DMS53 (cell line): ENCODE data around the gene YTHDF2.
"Not testable (repeated sequence)": the region's sequence is repeated elsewhere in the genome, so short reads cannot be mapped to it uniquely, and the experiment has no call there.

Experiments
- DNase-seq: peaks from one replicate; lab custom pipeline; 2025; lab: John Stamatoyannopoulos, UW

The YTHDF2 gene

DNA sequence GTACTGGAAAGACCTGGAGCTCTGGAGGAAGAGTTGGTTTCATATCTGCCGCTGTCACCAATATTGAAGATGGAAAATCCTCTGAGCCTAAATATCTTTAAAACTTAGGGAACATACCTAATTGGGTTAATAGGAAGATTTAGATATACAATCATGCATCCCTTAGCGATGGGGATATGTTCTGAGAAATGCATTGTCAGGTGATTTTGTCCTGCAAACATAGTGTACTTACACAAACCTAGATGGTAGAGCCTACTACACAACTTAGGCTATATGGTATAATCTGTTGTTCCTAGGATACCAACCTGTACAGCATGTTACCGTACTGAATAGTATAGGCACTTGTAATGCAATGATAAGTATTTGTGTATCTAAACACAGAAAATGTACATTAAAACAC is 22.5 kb downstream of the YTHDF2 start:
- no peak for DNase-seq

- DNase-seq = no peak
Measured at GRCh38 chr1:28761189-28761588, 24.4 kb downstream of the YTHDF2 start.

DNA sequence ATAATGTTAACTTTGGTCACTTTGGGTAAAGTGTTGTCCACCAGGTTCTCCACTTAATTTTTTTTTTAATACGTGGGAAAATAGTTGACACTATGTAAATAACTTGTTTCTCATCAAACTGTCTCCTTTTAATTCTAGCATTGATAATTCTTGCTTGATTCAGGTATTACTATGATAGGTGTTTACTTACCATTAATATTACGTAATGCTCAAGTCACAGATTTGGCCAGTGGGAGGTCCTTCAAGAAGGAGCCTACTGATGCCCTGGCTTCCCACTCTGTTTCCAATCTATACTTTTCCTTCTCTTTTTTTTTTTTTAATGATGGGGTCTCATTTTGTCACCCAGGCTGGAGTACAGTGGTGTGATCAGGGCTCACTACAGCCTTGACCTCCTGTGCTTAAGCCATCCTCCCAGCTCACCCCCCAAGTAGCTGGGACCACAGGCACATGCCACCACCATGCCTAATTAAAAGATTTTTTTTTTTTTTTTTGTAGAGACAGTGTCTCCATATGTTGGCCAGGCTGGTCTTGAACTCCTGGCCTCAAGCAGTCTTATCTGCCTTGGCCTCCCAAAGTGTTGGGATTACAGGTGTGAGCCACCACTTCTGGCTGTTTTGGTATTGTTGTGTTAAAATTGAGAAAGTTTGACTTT is 29.9 kb downstream of the YTHDF2 start:
- DNase-seq = no peak

- DNase-seq = no peak
Measured at GRCh38 chr1:28770601-28771165, 33.9 kb downstream of the YTHDF2 start.

- DNase-seq = not testable (repeated sequence)
Measured at GRCh38 chr1:28771921-28772320, 35.2 kb downstream of the YTHDF2 start.

GRCh38 chr1:28773105-28773504 is 36.4 kb downstream of the YTHDF2 start:
- DNase-seq = no peak

DNA sequence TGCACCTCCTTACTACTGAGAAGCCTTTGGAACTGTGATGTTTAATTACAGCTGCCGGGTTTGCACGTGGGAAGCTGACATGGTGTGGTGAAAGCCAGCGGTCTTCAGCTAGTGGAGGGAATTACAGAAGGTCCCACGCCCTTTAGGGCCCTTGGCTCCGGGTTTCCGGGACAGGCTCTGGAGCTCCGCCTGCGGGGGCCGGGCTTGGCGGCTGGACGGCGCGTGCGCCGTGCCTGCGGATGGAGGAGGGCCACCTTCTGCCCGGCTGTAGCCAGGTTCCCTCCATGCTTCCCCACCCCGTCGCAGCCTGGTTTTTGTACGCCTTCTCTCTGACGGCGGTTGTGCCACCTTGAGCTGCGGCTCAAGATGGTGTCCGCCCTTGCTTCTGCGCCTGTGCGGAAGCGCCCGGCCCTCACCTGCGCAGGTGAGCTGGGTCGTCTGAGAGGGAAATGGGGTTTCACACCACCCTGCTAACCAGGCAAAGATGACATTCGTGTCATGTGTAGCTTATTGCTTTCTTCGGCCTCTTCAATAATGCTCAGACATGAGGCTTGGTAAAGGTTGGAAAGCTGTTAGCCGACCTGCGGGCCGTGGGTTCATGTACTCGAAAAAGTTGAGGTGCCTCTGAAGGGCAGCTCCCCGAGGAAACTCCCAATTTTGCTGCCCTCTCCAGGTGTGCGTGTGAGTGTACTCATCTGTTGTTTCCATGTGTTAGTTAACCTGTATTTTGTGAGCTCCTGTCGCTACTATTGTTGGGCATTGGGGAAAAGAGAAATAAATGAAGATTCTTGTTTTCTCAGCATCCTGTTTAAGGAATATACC is 38.6 kb downstream of the YTHDF2 start:
- DNase-seq = no peak

DNA sequence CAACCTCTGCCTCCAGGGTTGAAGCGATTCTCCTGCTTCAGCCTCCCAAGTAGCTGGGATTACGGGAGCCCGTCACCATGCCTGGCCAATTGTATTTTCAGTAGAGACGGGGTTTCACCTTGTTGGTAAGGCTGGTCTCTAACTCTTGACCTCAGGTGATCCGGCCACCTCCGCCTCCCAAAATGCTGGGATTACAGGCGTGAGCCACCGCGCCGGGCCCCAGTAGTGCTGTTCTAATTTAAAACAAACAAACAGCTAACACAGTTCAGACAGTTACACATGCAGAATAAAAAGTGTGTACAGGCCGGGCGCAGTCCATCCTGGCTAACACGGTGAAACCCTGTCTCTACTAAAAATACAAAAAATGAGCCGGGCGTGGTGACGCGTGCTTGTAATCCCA is 39.6 kb downstream of the YTHDF2 start:
- no peak for DNase-seq

- DNase-seq = no peak
Measured at GRCh38 chr1:28778021-28778420, 41.3 kb downstream of the YTHDF2 start.

DNA sequence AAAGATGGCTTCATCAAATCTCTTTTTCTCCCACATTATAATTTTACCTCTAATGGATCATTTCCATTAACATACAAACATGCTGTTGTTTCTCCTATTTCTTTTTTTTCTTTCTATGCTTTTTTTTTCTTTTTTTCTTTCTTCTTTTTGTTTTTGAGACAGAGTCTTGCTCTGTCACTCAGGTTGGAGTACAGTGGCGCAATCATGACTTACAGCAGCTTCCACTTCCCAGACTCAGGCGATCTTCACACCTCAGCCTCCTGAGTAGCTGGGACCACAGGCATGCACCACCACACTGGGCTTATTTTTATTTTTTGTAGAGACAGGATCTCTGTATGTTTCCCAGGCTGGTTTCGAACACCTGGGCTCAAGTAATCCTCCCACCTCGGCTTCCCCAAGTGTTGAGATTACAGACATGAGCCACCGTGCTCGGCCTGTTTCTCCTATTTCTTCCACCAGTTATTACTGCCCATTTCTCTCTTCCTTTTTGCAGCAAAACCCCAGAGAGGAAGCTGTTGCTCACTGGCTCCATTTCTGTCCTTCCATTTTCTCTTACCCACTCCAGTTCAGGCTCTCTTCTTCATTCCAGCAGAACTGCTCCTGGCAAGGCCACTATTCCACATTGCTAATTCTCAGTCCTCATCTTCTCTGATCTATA is 43.1 kb downstream of the YTHDF2 start:
- no peak for DNase-seq

DNA sequence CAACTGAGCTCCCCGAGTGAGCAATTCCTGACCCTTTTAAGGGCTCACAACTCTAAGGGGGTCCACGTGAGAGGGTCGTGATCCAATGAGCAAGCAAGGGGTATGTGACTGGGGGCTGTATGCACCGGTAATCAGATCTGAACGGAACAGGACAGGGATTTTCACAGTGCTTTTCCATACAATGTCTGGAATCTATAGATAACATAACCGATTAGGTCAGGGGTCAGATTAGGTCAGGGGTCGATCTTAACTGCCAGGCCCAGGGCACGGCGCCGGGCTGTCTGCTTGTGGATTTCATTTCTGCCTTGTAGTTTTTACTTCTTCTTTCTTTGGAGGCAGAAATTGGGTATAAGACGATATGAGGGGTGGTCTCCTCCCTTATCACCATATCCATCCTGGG is 44.6 kb downstream of the YTHDF2 start:
- DNase-seq = no peak

GRCh38 chr1:28782011-28782410 is 45.3 kb downstream of the YTHDF2 start:
- no peak for DNase-seq

- DNase-seq = no peak
Measured at GRCh38 chr1:28783363-28783762, 46.6 kb downstream of the YTHDF2 start.

DNA sequence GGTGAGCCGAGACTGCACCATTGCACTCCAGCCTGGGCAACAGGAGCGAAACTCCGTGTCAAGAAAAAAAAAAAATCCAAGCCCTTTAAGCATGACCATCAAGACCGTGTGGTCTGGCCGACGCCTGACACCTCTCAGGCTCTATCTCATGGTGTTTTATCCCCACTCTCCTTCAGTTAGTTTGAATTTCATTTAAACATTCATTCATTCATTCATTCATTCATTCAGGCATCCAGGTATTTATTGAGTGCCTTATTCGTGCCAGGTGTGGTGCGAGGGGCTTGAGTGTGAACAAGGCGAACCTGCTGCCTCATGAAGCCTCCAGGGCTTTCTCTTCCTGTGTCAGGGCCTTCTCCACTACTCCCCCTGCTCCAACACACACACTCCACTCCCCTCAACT is 52.7 kb downstream of the YTHDF2 start:
- no peak for DNase-seq

DNA sequence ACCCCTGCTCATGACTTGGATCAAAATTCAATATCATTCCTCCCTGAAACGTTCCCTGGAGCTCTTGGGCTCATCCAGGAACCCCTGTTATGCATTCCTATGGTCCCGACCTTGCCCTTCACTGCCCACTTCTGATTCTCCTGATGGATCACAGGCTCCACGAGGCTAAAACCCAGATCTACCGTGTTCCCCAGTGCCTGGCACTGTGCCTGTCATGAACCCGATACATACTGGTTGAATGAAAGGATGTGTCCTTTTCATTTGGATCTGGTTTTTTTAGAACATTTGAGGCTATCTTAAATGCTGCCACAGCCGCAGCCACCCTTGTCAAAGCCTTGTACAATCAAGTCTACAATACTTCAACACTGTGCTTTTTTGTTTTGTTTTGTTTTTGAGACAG is 53.1 kb downstream of the YTHDF2 start:
- no peak for DNase-seq

DNA sequence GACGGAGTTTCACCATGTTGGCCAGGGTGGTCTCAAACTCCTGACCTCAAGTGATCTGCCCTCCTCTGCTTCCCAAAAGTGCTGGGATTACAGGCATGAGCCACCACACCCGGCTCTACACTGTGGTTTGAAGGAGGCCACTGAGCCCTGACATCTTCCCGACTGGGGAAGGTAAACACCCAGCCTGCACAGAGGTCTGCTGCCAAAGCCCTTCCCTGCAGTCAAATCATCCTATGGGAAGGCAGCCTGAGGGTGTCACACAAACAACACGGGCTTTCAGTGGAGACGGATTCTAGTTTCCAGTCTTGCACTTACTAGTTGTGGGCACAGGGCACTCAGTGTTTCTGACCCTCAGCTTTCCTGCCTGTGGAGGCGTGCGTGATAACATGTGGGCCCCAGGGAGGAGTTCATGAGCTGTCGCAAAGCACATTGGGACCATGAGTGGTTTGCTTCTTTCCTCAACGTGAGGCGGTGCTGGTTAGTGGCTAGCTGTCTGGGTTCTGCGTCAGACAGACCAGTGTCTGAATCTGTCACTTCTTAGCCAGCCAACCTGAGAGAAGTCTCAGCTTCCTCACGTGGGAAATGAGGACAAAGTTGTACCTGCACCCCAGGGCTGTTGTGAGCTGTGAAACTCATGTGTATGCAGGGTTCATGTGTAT is 53.8 kb downstream of the YTHDF2 start:
- no peak for DNase-seq

- DNase-seq = not testable (repeated sequence)
Measured at GRCh38 chr1:28791929-28792328, 55.2 kb downstream of the YTHDF2 start.

- peak; percentile 29 for DNase-seq
Measured at GRCh38 chr1:28792644-28793121, 55.9 kb downstream of the YTHDF2 start.

DNA sequence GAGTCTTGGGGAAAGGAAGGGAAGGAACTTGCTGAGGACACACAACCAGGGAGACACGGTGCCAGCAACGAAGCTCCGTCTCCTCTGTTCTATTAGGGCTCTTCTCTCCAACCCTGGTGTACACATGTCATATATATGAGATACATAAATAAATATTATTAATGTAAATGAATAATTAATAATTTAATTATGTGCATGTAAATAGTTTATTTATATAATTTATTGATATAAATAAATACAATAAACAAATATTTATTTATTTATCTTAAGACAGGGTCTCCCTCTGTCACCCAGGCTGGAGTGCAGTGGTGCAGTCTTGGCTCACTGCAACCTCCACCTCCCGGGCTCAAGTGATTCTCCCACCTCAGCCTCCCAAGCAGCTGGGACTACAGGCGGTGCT is 57.8 kb downstream of the YTHDF2 start:
- DNase-seq = not testable (repeated sequence)

DNA sequence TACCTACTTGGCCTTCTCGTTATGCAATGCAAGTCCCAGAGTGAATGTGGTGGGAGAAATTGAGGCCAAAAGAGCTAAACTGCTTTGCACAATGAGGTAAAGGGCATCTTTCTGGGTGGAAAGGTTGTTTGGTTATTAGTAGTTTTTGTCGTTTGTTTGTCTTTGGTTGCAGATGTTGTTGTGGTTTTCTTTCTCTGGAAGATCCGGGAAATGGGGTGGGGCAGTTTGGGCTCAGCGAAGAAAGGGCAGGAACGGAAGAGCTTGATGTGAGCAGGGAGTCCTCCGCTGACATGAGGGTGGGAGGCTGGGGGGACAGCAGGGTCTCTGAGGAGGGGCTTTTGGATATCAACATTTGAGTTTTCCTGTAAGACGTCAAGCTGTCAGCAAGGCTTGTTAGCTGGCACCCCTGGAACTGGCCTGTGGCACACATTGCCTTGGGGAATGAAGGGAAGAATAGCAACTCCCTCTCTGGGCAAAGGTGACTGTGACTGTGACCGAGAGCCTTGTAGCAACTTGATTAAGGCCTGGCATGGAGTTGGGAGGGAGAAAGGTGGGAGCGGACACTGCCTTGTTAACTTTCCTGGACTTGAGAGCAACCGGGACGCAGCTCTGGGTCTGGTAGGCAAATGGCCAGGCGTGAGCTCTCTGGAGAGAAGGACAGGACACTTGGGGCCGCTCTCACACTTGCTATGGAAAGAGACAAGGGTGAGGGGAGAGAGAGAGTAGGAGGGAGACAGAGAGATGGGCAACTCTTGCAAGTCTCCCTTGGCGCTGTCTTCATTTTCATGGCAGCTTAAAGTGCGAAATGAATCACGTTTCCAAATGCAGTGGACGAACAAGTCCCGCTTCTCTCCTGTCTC is 59.8 kb downstream of the YTHDF2 start:
- no peak for DNase-seq

DNA sequence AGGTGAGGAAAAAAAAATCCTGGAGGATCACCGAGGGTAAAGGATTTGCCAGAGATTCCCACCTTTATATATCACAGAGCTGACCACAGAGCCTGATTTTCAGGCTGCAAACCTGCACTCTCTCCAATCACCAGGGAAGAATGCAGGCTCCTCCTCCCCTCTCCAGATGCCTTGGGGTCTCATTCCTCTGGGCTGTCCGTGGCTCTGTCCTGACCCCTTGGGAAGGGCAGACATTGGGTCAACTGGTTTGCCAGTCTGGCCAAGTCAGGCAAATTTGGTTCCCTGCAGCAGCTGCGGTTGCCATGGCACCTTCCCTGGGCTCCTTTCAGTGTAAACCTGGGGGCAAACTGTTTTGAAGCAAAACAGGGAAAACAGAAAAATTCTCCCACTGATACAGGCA is 63.6 kb downstream of the YTHDF2 start:
- no peak for DNase-seq
